ENCODE data around the gene HOXB5.

The HOXB5 gene

DNA sequence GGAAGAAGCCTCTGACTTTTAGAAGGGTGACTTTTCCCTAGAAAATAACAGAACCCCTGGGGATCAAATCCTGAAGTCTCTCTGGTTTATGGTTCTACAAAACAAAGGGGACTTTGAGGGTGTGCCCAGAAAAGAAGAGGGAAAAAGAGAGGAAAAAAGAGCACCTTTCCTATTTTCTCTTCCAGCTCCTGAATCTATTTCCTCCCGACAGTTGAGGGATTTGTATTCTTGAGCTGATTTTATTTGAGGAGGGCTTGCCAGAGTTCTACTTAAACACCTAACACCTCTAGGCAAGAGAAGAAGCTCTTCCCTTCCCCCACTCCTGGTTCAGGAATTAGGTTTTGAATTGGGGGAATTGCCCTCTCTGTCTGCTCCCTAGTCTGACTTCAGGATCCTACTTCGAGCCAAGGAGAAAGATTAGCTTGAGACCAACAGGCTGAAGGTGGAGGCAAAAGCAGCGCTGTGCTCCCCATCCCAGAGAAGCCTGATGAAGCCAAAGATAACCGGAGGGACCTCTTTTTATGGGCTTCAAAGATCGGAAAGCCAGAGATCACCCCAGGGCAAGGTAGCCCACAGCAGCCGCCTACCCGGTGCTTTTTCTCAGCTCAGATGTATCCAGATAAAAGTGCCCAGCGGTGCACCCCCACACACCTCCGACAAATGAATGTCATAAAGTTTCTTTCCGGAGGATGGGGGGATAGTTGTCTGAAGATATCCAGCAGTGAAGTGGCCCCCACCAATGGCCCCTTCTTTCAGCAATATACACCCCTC lies 4.3 kb downstream of the HOXB5 start:
- no peak for DNase-seq (ENCODE audit: low read depth)

- no peak for DNase-seq (ENCODE audit: low read depth)
Observed at GRCh38 chr17:48588528-48588927, 5.1 kb downstream of the HOXB5 start.

DNA sequence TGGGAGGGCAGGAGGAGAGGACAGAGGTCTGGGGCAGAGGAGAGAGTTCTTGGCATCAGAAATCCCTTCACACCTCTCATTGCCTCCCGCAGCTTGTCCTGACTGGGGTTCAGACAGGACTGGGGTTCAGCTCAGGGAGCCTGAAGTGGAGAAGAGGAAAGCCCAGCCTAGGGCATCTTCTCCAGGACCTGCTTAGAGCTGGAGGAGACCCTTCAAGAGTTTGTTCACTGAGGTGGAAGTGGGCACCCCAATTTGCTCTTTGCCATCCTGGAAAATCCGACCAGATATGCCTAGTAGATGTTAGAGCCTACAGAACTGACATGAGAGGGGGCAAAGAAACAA lies 5.5 kb downstream of the HOXB5 start:
- no peak for DNase-seq (ENCODE audit: low read depth)

DNA sequence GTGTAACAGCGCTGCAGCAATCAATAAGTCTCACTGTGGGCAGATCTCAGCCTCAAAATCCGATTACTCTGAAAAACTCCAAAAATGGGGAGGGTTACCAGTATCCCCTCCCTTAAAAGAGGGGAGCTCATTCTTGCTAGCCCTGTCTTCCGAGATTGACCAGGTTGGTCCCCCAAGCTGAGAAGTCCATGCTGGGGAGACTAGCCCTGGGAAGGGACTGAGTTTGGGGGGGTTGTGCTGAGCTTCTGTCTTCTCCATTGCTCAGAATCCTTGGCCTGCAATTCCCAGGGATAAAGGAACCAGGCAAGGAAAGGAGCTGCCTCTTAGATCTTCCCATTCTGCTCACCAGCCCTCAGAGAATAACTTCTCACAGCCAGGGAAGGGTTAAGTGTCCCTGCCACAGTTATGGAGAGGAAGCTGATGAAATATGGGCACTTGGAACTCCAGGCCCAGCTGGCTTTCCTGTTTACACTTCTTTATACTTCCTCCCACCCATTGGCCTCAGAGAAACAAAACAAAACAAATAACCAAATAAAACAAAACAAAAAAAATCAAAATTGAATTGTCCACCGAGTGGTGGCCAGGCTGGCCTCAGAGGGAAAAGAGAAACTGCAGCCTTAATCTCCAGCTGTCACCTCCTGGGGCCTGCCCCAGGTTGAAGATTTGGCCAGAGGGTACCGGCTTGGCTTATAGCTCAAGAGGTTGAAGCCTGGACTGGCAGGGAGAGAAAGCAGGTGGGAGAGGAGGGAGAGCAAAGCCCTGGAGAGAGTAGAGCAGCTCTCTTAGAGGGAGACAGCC lies 6.1 kb downstream of the HOXB5 start:
- no peak for DNase-seq (ENCODE audit: low read depth)

DNA sequence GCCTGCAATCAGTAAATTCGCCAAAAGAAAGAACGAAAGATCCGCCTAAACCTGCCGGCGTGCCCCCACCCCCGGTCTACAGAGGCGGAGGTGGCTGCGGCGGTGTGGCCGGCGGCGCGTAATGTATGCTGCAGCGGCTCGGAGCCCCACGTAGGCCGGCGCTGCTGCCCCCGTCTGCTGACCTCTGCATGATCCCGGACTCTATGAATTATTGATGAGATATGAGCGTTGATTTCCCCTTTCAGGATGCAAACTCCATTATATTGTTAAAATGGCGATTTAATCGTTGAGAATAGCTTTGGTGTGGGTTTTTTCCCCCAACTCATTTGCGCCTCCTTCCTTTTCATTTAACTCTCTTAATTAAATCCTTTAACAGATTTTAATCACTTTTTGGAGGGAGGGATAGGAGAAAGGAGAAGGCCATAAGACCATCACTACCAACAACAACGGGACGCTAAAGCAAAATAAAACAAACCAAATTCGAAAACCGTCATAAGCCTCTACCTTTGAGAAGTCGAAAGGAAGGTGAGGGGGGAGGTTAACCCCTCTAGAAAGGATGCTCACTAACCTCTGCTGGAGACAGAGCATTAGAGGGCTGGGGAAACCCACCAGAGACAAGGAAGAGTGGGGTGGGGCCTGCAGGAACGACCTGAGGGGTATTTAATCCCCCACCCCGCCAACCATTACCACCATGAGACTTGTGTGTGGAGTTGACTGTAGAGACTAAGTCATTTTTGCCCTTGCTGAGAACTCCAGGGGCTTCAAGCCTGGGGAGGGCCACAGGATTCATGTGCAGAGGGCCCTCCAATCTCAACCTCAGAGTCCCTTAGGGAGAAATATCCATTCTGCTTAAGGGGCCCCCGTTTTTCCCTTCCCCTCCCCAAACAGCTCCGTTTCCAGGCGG lies 7.0 kb downstream of the HOXB5 start:
- DNase-seq (ENCODE audit: low read depth): no peak

DNA sequence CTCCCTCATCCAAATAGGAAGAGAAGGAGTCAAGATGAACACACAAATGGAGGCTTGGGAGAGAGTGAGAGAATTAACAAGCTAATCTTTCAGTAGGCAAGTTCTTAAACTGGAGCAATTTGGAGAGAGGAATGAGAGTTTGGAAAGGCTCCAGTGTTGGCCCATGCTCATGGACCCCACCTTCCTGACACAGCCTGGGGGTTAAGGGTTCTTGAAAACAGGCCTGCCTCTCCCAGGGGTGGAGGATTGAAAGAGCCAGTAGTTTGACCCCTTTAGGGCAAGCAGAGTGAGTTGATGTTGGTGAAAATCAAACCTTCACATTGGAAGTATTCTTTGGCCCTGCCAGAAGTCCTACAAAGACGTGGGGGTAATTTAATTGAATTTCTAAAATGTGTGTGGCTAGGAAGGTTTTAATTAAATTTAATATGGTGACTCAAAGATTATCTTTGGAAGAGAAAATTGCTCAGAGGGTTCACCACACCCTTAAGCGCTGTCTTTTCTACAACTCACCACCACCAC lies 9.3 kb downstream of the HOXB5 start:
- no peak for DNase-seq (ENCODE audit: low read depth)

DNA sequence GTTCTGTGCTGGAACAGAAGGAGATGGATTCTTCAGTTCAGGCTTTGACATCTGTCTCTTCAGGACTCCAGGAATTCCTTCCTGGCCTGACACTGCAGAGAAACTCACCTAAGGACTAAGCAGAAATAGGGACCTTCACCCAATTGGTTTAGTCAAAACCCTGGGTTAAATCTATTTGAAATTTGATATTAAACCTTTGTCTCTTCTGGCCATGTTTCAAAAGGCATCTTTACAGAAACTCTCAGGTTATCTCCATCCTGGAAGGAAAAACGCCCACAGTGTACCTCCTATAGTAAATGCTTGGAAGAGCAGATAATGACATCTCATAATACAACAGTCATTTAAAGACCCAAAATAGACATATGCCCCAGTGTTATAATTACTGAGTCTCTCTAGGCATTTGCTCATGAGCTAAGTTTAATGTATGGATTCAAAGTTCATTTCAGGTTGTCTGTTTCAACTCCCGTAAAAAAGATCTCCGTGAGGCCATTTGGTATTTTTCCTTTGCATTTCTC lies 9.8 kb downstream of the HOXB5 start:
- DNase-seq (ENCODE audit: low read depth): no peak

DNA sequence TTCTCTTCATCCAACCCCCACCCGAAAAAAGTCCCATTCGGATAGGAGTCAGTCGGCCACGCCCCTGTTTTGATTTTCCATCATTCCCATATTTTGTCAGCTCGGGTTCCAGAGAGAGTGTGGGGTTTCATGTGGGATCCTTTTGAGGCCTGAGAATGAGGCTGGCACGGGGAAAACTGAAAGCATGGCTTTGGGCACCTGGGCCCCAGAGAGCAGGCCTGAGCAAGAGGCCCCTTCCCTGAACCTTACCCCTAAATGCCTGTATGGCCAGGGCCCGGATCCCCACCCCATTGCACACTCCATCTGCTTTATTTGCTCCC lies 10.9 kb downstream of the HOXB5 start:
- DNase-seq (ENCODE audit: low read depth): no peak

DNA sequence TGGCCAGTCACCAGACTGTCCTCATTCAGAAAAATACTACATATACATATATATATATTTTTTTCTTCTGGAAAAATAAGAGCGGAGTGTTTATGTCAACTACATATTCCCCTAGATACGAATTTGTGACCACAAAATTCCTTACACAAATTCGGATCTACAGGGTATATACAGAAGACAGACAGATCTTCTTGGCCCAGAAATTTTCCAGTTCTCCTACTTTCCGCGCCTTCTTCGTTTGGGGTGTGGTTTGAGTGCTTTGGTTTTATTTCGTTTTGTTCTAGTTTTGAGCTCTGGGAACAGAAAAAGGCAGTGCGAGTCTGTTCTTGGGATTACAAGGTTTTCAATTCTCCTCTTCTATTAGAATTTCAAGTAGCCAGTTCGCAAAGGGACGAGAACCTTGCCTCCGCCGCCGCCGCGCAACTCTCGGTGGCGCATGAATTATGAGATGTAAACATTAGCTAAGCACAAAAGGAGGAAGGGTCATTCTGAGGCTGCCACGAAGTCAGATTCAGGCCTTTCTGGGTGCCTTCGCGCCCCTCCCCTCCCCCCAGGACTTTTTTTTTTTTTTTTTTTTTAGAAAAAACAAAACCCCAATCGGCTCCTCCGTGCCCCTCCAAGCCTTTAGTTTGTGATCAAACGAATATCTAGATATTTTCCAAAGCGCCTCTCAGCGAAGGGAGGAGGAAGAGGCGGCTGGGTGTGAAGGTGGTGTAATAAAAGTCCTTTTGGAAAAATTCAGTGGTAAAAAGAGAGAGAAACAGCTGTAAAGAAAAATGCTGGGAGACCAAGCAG lies 13.6 kb downstream of the HOXB5 start:
- DNase-seq (ENCODE audit: low read depth): no peak

- no peak for DNase-seq (ENCODE audit: low read depth)
Observed at GRCh38 chr17:48579471-48579759, 14.2 kb downstream of the HOXB5 start.

DNA sequence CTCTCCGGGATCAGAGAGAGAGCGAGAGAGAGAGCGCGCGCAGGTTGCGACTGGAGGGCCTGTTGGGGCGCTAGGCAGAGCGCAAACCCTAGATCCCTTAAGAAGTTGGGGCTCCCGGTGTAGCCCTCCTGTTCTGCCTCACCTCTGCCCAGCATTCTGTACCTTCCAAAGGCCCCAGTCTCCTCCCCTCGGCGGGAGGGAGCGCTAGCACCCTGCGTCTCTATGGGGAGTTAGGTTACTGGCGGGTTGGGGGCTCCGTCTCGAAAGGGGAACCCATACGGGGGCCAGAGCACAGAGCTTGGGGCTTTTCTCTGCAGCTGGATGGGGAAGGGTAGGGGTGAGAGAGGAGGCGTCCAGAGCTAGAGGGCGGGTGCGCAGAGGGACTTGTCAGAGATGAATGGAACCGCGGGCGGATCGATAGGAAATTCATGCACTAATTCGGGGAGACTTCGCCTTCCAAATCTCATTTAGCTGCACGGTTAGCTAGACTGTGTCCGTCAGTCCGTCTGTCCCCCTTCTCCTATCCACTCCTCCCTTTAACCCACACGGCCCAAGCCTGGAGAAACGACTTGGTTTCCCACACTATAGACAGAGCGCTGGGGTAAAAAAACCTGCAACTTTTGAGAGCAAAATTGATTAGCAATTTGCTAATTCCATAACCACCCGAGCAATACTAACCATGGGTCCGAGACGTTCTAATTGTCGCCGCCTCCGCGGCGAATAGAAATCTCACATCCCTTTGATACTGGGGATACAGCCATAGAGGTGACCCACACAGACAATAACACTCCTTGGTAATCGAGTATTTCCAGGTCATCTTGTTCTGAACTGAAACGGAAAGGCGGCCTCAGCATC lies 14.7 kb downstream of the HOXB5 start:
- DNase-seq (ENCODE audit: low read depth): no peak

DNA sequence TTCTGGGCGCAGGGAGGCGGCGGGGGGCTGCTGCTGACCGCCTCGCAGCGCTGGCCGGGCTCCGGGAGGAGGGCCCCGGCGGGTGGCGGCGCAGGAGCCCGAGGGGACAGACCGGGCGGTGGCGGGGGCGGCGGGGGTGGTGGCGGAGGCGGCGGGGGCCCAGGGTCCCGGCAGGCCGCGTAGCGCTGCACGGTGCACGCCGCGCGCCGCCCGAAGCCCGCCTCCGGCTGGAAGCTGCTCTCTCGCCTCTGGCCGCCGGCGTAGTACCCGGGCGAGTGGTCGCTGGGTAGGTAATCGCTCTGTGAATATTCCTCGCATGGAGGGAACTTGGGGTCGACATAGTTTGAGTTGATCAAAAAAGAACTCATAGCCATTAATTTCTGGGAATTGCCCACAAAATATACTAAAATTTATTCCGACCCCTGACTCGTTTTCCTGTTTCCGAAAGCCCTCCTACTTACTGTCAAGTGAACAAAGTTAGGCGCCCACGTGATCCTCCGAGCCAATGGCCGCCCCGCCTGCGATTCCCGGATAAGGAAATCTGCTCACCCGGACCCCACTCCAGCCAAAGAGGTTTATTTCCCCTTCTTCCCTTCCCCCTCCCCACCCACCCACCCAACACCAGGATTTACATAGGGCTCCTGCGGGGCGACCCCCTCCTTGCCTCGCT lies 15.5 kb downstream of the HOXB5 start, which contains the start of gene HOXB4:
Gene HOXB4 (minus strand): TSS at position 405 of the 670 bp plus-strand sequence. CDS start 31 bp downstream, at position 374.
- peak; percentile 56 for DNase-seq (ENCODE audit: low read depth)

DNA sequence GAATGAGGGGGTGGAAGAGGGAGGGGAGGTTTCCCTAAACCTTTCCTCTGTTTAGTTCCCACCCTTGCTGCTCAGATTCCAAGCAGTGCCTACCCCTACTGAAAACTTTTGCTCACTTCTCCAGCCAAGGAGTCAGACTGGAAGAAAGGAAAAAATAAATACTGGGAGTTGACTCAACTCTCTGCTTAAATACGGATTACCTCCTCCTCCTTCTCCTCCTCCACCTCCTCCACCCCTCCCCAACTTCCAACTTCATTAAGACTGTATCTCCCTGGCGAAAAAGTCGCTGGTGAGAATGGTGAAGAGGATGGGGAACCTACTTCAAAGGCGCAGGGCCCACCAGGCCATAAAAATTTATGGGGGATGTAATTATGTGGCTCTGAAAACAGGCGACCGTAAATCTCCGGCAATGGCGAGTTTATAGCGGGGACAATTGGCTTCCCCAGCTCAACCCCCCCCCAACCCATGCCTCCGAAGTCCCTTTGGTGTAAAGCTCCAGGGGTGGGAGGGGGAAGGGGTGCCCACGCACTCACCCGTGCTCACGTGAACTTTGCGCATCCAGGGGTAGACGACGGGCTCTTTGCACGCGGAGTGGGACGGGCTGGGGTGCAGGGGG lies 16.1 kb downstream of the HOXB5 start:
- no peak for DNase-seq (ENCODE audit: low read depth)

GRCh38 chr17:48576479-48577309 lies 16.9 kb downstream of the HOXB5 start:
- DNase-seq (ENCODE audit: low read depth): no peak

GRCh38 chr17:48575673-48576478 lies 17.7 kb downstream of the HOXB5 start:
- DNase-seq (ENCODE audit: low read depth): no peak

DNA sequence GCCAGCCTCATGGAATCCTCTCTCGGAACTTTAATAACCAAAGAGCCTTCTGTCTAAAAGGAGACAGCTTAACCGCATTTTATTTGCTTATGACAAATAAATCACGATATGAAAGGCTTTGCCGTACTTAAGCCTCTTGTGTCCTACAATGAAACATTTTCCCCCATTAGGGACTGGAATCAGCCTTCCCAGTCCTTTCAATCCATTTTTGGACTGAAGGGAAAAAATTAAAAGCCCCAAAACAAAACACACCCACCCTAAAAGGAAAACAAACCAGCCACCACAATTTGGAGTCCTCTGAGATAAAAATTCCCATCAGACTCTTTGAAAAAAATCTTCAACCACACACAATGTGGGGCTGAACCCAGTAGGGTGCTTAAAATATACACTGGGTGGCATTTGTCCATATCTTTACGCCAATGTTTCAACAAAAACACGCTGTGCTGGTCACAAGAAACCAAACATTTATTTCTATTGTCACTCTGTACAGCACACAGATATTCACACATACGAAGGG lies 18.5 kb downstream of the HOXB5 start:
- DNase-seq (ENCODE audit: low read depth): no peak

GRCh38 chr17:48574505-48575065 lies 19.0 kb downstream of the HOXB5 start:
- DNase-seq (ENCODE audit: low read depth): no peak

Data from stimulated activated CD8-positive, alpha-beta memory T cell treated with anti-CD3 and anti-CD28 coated beads, Interleukin-4, amount 100 ng/mL, for 24 hours (primary cell).